ENCODE data around the gene CUTC. TPM values are rescaled to one million over a fixed set of nuclear protein-coding genes. Genes with fewer than 3 reads are reported as not detected.

CUTC gene
- total RNA-seq, 1 experiment from 2014 or later: 21.6 TPM

GRCh38 chr10:99793819-99794218 lies 61.8 kb downstream of the CUTC start:
- H3K23me2 ChIP-seq (ENCODE audit: insufficient read length, low read depth, low read length, poor library complexity, severe bottlenecking): no peaks in the 10 kb centered on the region
- H3K4me3 Mint-ChIP-seq: no peak overlapping the region
- H2AK5ac ChIP-seq (ENCODE audit: insufficient read length, low read length): no peak overlapping the region

More at GRCh38 chr10:99793819-99794218, 61.8 kb downstream of the CUTC start:
- no peak overlapping the region for H3K9ac ChIP-seq (ENCODE audit: extremely low read depth, insufficient read length, low read length)
- H3K4me2 ChIP-seq (ENCODE audit: insufficient read depth, insufficient read length, low read length): no peak overlapping the region
- H4K8ac ChIP-seq (replicated peaks; ENCODE audit: insufficient read length, low read depth, low read length): no peak overlapping the region
- H3K18ac ChIP-seq (ENCODE audit: insufficient read length, low read depth, low read length): no peak overlapping the region
- H3K23ac ChIP-seq (ENCODE audit: insufficient read length, low read depth, low read length): no peak overlapping the region
- H3K79me2 ChIP-seq (ENCODE audit: insufficient read depth, low read length): no peaks in the 10 kb centered on the region
- no peak overlapping the region for H3K4ac ChIP-seq (ENCODE audit: low read depth, low read length)
- DNase-seq: no peak
- no peaks in the 10 kb centered on the region for H3K9me3 Mint-ChIP-seq
- no peak overlapping the region for H2AFZ ChIP-seq (ENCODE audit: low read length)
- no peak overlapping the region for H2BK5ac ChIP-seq (ENCODE audit: insufficient read length, low read length)
- no peak overlapping the region for H3K27ac Mint-ChIP-seq
- no peak overlapping the region for H4K91ac ChIP-seq (ENCODE audit: insufficient read length, low read depth, low read length)
- no peaks in the 10 kb centered on the region for H3K9me3 ChIP-seq (ENCODE audit: control insufficient read depth, low read depth, low read length)
- H3K79me1 ChIP-seq (ENCODE audit: insufficient read depth, low read depth, low read length, poor library complexity, severe bottlenecking): no peaks in the 10 kb centered on the region
- peaks cover 9% of the 10 kb centered on the region; the same call in 1 of the 2 replicates for H3K27me3 Mint-ChIP-seq (ENCODE audit: low read depth)
- H4K20me1 ChIP-seq (ENCODE audit: control insufficient read depth, insufficient read depth, insufficient read length): no peaks in the 10 kb centered on the region
- H3K4me1 ChIP-seq (ENCODE audit: insufficient read depth, low read length): no peaks in the 10 kb centered on the region
- H2BK20ac ChIP-seq (ENCODE audit: low read depth, low read length, poor library complexity, severe bottlenecking): no peak overlapping the region
- H2BK15ac ChIP-seq (ENCODE audit: low read depth, low read length): no peak overlapping the region
- H2BK120ac ChIP-seq (ENCODE audit: low read depth, low read length, poor library complexity, severe bottlenecking): no peak overlapping the region
- no peaks in the 10 kb centered on the region for H3K36me3 Mint-ChIP-seq (ENCODE audit: insufficient read depth in 1 of 3, low read depth in 3 of 3)
- no peak overlapping the region for H4K5ac ChIP-seq (ENCODE audit: insufficient read length, low read depth, low read length)
- no peak overlapping the region for H3K27ac ChIP-seq (ENCODE audit: insufficient read length, low read depth, low read length)
- no peak for TF ChIP-seq CTCF (conservative IDR thresholded peaks at IDR 0.05)
- no peak overlapping the region for H2BK12ac ChIP-seq (ENCODE audit: insufficient read length, low read depth, low read length)
- H3K56ac ChIP-seq (ENCODE audit: insufficient read length, low read depth, low read length): no peak overlapping the region
- H3K14ac ChIP-seq (ENCODE audit: insufficient read depth, low read length): no peak overlapping the region
- H3K27me3 ChIP-seq (ENCODE audit: insufficient read depth, low read length): no peaks in the 10 kb centered on the region
- WGBS (ENCODE audit: extremely low coverage, insufficient read length, low lambda C conversion rate): no CpG with 5 or more reads among the region's 4 CpGs
- no peak overlapping the region for H3T11ph ChIP-seq (ENCODE audit: low read length)
- no peaks in the 10 kb centered on the region for H3K4me1 Mint-ChIP-seq

Data from H9 (cell line).